ENCODE measurements around the gene NEURL1B.
"Not testable (repeated sequence)": the region's sequence is repeated elsewhere in the genome, so short reads cannot be mapped to it uniquely, and the experiment has no call there.

NEURL1B gene

DNA sequence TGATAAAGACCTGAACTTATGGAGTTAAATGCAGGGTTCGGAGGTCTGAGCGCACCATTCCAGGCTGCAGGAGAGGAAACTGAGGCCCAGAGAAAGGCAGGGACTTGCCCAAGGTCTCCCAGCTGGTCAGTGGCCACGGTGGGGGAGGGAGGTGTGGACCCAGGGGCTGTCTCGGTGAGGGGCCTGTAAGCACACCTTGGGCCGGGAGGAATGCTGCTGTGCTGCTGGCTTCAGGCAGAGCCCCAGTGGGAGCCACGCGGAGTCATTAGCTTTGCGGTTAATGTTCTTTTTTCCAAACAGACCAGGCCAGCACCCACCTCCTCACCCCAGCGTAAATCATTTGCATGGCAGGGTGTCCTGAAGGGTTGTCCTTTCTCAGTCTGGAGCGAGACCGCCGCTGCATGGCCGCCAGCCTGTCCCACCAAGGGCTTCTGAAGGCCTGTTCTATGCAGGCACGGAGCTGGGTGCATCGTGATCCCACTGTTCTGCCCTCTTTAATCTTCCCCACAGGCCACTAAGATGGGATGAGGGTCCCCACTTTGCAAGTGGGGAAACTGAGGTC is 35.9 kb downstream of the NEURL1B start:
- TF ChIP-seq, protein P1, sequence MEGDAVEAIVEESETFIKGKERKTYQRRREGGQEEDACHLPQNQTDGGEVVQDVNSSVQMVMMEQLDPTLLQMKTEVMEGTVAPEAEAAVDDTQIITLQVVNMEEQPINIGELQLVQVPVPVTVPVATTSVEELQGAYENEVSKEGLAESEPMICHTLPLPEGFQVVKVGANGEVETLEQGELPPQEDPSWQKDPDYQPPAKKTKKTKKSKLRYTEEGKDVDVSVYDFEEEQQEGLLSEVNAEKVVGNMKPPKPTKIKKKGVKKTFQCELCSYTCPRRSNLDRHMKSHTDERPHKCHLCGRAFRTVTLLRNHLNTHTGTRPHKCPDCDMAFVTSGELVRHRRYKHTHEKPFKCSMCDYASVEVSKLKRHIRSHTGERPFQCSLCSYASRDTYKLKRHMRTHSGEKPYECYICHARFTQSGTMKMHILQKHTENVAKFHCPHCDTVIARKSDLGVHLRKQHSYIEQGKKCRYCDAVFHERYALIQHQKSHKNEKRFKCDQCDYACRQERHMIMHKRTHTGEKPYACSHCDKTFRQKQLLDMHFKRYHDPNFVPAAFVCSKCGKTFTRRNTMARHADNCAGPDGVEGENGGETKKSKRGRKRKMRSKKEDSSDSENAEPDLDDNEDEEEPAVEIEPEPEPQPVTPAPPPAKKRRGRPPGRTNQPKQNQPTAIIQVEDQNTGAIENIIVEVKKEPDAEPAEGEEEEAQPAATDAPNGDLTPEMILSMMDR (IDR thresholded peaks at IDR 0.05; ENCODE audit: control insufficient read depth, extremely low read depth, insufficient read depth), result no peak
- no peak for DNase-seq (ENCODE audit: low read depth)
- no peak overlapping the region for H3K4me3 ChIP-seq (ENCODE audit: low read depth, low read length)

DNA sequence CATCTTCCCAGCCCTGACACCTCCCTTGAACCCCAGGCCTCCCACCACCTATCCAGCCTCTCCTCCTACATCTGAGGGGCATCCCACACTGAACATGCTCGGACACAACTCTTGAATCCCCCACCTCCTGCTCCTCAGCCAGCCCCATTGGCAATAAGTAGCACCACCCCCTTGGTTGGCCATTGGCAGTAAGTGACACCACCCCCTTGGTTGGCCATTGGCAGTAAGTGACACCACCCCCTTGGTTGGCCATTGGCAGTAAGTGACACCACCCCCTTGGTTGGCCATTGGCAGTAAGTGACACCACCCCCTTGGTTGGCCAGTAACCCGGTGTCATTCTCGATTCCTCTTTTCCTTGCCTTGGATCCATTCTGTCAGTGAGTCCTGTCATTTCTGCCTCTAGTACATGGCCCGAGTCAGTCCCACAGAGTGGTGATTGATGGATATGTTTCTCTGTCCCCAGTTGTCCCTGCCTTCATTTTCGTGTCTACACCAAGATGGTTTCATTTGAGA is 37.4 kb downstream of the NEURL1B start:
- not testable (repeated sequence) for DNase-seq (ENCODE audit: low read depth); H3K4me3 ChIP-seq (ENCODE audit: low read depth, low read length)

DNA sequence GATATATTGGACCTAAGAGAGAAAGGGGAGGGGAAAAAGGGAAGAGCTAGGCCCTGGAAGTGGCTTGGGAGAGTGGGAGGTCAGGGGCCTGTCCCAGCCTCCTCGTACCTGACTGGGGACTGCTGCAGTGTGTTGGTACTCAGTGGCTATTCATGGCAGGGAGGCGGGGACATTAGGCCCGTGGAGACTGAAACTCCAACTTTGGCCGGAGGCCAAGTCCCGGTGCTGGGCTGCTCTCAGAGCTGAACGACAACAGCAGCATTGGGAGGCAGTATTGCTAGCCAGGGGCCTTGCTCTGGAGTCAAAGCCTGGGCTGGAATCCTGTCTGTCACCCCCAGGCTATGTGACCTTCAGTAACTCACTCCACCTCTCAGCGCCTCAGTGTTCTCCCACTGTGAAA is 37.8 kb downstream of the NEURL1B start:
- TF ChIP-seq, protein P1 (IDR thresholded peaks at IDR 0.05; ENCODE audit: control insufficient read depth, extremely low read depth, insufficient read depth), result no peak
- no peak for DNase-seq (ENCODE audit: low read depth)
- no peak overlapping the region for H3K4me3 ChIP-seq (ENCODE audit: low read depth, low read length)

DNA sequence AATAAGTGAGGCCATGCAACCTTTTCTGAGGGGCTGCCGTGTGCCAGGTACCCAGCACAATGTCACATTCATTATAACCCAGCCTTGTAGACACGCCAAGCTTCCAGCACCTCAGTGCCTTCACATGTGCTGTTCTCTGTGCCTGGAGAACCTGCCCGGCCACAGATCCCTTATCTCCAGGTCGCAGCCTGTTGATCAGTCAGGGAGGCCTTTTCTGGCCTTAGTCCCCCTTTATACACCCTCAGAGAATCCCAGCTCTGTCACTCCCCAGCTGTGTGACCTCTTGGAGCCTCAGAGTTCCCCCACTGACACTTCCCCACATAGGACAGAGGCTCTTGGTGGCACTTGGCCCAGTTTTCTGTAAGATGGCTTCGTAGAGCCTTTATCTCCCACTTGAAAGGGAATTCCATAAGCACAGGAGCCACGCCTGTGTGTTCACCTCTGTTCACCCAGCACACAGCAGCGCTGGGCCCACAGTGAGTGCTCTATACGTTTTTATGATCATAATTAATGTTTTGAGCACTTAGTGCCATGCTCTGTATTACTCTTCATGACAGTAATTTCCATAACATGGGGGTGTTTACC is 38.7 kb downstream of the NEURL1B start:
- no peak overlapping the region for H3K4me3 ChIP-seq (ENCODE audit: low read depth, low read length)
- DNase-seq (ENCODE audit: low read depth), result no peak
- TF ChIP-seq, protein P1 (IDR thresholded peaks at IDR 0.05; ENCODE audit: control insufficient read depth, extremely low read depth, insufficient read depth), result no peak

DNA sequence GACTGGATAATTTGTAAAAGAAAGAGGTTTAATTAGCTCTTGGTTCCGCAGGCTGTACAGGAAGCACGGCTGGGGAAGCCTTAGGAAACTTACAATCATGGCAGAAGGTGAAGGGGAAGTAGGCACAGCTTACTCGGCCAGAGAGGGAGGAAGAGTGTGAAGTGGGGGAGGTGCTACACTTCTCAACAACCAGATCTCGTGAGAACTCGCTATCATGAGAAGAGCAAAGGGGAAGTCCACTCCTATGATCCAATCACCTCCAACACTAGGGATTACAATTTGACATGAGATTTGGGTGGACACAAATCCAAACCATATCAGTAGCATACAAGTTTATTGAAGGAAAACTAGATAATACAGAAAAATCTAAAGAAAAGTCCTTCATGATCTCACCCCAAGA is 39.9 kb downstream of the NEURL1B start:
- TF ChIP-seq, protein P1 (IDR thresholded peaks at IDR 0.05; ENCODE audit: control insufficient read depth, extremely low read depth, insufficient read depth), result no peak
- H3K4me3 ChIP-seq (ENCODE audit: low read depth, low read length), result no peak overlapping the region
- no peak for DNase-seq (ENCODE audit: low read depth)

DNA sequence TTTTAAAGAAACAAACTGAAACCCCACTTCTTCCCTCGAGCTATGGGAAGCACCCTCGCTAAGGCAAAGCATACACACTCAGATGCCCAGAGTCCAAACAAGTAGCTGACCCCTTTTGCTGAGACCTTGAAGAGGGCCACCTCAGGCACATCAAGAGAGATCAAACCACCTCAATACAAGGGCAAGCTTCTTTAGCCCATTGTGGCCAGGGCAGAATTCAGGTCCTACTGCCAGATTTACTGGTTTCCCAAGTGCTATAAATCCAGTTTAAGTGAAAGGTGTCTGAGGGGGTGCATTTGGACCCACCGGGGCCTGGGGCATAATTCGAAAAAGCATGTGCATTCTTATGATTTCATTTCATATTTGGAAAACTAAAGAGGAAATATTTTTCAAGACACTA is 40.4 kb downstream of the NEURL1B start:
- DNase-seq (ENCODE audit: low read depth), result no peak
- TF ChIP-seq, protein P1 (IDR thresholded peaks at IDR 0.05; ENCODE audit: control insufficient read depth, extremely low read depth, insufficient read depth), result no peak
- H3K4me3 ChIP-seq (ENCODE audit: low read depth, low read length), result no peak overlapping the region

DNA sequence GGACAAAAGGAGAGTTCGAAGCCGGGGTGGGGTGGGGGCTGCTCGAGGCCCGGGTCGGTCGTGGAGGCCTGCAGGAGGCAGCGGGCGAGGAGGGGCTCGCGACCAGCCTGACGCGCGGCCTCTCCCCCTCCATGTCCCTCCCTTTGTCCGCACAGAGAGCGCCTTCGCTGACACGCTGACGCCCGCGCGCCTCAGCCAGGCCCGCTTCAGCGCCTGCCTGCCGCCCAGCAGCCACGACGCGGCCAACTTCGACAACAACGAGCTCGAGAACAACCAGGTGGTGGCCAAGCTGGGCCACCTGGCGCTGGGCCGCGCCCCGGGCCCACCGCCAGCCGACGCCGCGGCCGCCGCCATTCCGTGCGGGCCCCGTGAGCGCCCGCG is 42.2 kb downstream of the NEURL1B start:
- no peak overlapping the region for H3K4me3 ChIP-seq (ENCODE audit: low read depth, low read length)
- TF ChIP-seq, protein P1 (IDR thresholded peaks at IDR 0.05; ENCODE audit: control insufficient read depth, extremely low read depth, insufficient read depth), result no peak
- no peak for DNase-seq (ENCODE audit: low read depth)

All from LNCaP clone FGC (cell line).